Ammon's horn (tissue), 1 donor: ENCODE results near the gene MPG.

ENCODE experiments used
- DNase-seq: peaks from one replicate; pipeline ENCODE4 v3.0.0-alpha.2; 2016; ENCODE audit warnings: low spot score

MPG gene

DNA sequence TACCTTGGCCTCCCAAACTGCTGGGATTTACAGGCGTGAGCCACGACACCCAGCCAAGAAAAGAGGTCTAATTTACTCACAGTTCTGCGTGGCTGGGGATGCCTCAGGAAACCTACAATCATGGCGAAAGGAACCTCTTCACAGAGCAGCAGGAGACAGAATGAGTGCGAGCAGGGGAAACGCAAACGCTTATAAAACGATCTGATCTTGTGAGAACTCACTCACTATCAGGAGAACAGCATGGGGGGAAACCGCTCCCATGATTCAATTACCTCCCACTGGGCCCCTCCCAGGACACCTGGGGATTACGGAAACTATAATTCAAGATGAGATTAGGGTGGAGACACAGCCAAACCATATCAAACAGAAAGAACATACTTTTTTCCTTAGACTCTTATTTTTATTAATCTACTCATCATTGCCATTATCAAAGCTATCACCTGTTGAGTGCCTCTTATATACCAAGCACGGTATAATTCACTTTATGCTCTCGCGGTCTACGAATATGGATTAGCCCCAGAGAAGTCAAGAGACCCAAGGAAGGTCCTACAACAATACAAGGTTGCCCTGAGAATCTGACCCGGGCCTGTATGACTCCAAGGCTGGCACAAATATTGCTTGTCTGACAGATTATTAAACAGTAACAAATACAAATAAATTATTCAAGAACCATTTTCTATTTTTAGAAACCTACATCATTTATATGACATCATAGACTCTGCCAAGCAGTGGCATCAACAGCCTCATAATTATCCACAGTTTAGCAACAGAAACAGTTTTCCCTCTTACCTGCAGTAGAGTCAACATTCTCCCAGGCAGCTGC lies 27.0 kb upstream of the MPG start:
- DNase-seq: no peak

DNA sequence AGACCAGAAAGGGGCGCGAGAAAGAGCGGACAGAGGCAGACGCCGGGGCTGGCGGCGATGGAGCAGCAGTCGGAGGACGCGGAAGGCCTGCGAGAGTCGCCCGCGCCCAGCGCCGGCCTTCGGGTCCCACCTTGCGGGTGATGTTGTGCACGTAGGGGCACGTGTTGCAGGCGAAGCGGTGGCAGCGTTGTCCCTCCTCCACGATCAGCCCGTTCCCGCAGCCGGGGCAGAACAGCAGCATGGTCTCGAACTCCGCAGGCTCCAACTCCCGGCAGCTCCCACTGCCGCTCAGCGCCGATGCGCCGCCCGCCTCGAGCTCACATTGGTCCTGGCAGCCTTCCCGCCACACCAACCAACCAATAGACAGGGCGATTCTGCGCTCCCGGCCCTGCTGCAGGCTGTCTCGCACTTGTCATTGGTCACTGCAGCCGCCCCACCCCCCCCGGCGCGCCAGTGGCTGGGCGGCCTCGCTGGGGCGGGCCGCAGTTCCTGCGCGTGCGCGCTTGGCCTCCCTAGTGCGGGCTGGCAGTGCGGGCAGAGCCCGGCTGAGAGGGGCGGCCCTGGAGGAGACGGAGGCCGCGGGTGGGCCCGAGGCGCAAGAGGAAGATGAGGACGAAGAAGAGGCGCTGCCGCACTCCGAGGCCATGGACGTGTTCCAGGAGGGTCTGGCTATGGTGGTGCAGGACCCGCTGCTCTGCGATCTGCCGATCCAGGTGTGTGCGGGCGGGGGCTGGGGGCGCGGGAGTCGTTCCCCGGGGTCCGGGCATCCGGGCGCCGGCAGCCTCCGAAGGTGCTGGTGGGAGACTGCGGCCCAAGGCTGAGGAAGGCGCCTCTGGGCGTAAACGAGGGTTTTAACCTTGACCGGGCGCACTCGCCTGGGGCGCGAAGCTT lies 24.4 kb upstream of the MPG start, which contains the start of the genes POLR3K and SNRNP25:
Gene POLR3K (minus strand): TSS at position 263 of the 891 bp plus-strand sequence. CDS start 22 bp downstream, at position 241.
Gene SNRNP25 (plus strand): TSS at position 483 of the 891 bp plus-strand sequence. CDS start 189 bp downstream, at position 672.
- DNase-seq: peak; percentile 98

DNA sequence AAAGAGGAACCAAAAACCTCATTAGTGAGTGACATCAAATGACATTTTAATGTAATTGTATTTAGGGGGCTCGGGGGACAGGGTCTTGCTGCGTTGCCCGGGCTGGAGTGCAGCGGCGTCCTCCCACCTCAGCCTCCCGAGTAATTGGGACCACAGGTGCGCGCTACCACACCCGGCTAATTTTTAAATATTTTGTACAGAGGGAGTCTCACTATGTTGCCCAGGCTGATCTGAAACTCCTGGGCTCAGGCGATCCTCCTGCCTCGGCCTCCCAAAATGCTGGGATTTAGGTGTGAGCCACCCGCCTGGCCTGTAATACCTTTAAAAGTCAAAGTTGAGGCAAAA lies 23.8 kb upstream of the MPG start:
- DNase-seq: no peak

DNA sequence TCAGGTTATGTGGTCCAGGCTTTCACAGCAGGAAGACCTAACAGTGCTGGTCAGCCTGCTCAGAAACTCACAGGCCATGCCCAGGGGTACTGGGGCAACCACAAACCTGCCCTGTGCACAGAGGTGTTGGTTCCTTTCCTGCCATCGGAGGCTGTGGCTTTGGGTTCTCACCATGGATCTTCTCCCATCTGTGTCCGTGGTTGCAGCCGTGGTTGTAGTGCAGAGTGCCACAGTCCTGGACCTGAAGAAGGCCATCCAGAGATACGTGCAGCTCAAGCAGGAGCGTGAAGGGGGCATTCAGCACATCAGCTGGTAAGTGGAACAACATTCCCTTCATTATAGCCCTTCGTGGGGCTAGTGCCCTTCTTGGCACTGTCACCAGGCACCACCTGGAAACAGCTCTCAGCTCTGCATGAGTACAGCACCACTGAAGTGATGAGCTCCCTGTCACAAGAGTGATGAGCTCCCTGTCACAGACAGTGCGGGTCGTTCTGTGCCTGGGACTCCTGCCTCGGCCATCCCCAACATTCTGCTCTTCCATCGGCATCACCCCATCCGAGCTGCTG lies 22.4 kb upstream of the MPG start:
- no peak for DNase-seq

DNA sequence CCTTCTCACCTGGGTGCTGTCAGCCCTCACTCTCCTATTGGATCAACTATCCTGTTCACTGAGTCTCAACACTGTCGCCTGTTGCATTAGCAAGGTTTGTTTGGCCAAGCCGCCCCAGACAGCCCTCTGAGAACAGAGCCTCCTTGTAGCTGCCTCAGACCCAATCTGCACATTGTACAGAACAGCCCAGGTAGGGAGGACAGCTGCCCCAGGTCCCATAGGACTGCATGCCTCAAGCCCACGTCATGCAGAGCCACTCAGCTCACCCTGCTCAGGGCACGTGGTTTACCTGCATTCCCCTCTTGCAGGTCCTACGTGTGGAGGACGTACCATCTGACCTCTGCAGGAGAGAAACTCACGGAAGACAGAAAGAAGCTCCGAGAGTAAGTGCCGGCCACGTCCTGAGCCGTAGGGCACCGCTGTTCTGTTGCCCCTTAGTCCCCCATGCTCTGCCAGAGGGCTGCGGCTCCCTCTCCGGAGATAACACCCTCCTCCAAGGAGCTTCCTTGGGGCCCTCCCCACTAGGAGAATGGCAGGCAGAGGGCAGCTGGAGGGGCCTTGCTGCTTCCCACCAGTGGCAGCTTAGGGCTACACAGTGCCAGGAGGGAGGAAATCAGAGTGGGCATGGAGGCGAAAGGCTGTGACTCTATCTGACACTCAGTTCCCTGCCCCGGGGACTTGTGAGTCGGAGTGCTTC lies 21.6 kb upstream of the MPG start:
- no peak for DNase-seq

DNA sequence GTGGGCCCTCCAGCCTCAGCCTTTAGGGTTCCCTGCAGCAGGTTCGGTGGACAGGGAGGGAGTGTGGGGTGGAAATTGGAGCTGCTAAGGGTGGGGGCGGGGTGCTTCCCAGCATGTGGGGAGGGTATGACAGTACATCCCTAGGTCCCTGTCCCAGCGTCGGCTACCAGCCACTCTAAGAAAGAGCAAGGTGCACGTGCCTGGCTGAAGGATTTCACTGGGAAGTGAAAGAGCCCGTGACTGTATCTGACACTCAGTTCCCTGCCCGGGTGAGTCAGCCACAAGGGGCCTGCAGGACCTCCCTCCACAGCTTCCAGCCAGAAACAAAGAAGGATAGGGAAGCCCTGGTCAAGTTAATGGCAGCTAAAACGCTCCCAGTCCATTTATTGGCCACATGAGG lies 20.3 kb upstream of the MPG start:
- DNase-seq: no peak

DNA sequence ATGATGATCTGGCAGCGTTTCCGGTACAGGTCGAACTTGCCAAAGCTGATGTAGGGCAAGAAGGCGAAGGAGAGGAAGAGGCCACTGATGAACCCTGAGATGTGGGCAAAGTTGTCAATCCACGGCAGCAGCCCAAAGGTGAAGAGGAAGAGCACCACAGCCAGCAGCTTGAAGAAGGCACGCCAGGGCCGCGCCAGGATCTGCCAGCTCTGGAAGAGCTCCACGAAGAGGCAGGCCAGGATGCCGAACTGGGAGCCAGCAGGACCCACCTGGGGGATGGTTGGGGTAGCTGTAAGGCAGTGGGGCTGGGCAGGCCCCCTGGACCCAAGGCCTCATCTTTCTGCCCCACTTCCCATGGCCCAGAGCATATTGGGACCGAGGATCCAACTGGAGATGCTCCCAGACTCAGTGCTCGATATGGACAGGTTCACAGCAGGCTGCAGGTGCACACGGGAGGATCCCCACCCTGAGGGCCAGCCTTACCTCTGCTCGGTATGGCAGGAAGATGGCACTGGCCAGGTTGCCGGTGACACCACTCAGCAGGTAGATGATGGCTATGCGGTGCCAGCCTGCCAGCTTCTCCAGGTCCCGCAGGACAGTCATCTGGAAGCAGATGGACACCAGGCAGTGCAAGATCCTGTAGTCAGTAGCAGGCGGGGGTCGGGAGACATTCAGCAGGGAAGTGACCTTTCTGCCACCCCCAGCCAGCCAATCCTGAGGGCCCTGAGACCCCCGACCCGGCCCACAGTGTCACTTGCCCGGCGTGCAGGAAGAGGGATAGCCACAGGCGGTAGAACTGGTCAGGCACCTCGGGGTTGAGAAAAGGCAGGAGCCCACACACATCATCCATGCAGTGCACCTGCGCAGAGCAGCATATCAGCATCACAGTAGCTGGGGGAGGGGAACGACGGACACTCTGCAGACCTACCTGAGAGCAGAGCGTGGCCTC lies 19.3 kb upstream of the MPG start:
- DNase-seq: no peak

DNA sequence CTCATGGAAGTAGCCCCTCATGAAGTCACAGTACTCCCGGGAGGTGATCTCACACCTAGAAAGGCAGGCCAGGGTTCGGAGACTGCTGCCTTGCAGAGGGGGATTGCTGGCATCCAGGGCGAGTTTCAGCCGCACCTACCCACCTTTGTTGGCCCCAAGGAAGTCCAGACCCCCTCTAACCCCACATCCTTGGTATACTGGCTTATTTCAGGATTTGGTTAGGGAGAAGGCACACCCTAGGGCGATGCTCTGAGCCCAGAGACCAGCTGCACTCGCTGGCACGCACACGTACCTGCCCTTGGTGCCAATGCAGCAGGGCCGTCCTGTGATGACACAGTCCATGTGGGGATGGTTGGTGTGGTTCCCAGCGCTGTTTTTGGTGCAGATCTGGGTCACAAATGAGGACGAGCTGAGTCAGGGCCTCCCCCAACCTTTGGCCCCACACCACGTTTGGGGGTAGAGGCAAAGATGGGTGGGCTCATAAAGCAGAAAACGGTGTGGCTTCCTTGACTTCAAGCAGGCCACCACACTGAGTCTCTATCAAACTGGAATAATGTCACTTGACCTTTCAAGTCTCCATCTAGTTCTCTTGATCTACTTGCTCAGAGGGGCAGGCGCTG lies 18.5 kb upstream of the MPG start:
- no peak for DNase-seq

DNA sequence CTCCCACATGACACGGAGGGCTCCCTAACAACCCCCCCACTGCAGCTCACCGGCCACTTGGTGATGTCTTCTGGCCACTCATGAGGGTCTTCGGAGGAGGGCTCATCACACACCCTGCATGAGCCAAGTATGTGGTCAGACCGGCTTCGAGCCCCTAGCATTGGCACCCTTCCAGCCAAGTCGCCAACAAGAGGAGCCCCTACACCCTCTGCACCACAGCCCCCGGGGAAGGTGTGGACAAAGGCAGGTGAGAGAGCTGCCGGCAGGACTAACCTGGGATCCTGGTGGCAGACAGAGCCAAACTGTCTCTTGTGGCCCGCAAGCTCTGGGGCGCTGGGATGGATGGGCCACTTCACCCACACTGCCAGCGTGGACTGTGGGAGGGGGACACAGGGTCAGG lies 17.9 kb upstream of the MPG start:
- no peak for DNase-seq

DNA sequence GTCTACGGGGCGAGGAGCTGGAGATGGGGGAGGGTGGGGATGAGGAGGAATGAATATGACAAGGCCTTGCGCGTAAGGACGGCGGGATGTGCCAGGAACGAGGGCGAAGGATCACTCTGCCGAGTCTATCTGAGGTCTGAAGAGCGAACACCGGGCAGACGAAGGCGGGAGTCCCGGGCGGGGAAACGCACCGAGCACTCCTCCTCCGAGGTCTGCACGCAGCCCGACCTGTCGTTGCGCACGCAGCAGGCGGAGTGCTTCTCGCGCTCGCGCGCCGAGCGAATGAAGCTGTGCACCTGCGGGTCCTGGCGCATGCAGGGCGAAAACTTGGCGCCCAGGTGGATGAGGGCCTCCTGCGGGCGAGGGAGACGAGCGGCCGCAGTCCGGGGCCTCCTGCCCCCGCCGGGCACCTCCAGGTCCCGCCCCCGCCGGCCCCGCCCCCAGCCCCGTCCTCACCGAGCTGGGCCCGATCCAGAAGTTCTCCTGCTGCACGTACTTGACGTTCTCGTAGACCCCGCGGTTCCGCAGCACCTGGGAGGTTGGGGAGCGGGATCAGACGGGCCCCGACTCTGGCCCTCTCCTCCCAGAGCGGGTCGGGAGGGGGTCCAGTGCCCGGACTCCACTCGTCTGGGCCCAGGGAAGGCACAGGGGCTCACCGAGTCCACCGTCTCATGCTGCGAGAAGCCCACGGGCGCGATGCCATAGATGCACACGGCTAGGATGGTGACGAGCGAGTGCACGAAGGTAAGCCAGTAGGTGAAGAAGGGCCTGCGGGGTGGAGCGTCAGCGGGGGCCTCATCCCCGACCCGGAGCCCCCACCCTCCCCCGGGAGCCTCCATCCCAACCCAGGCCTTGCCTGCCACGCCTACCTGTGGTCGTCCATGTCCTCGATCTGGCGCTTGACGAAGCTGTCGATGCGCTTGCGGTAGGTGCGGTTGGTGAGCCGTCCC lies 16.8 kb upstream of the MPG start:
- DNase-seq: no peak

DNA sequence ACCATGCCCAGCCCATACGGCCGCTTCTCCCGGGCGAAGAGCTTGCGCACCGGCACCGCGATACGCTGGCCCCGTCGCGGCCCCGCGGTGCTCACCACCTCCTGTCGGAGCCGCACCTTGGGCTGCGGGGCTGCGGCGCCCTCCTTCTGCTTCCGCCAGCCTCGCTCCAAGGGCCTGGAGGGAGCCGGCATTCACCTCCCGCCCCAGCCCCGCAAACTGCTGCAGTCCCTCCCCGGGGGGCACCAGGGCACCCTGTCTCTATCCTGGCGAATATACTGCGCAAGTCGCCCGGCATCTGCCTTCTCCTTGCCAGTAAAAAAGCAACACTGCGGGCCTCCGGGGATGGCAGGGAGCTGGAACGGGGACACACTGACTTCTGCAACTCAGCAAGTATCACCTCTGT lies 16.1 kb upstream of the MPG start:
- DNase-seq: no peak

DNA sequence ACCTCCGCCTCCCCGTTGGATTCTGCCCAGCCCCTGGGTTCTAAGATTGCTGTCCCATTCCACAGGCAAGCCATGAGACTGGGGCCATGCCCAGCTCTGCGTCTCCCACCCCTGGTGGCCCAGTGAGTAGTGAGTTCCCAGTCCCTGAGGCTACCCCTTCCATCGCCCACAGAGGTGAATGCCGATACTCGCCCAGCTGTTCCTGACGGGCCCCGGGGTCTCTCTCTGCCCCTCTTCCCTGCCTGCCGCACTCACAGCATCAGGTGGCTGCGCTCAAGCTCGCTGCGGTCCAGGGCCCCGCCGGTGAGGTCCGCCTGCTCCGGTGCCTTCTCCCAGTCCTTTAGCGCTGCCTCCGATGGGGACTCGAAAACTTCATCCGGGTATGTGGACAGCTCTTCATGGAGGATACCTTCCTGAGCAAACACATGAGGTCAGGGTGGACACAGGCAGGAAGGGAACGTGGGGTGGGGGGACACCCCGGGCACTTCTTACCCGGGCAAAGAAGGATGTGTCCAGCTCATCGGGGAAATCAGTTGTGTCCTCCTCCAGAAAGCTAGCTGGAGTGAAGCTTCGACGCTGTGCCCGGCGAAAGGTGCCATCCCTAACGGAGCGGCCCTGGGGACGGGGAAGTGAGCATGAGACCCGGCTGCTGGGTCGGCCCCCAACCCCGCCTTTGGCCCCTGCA lies 15.6 kb upstream of the MPG start:
- DNase-seq: no peak

DNA sequence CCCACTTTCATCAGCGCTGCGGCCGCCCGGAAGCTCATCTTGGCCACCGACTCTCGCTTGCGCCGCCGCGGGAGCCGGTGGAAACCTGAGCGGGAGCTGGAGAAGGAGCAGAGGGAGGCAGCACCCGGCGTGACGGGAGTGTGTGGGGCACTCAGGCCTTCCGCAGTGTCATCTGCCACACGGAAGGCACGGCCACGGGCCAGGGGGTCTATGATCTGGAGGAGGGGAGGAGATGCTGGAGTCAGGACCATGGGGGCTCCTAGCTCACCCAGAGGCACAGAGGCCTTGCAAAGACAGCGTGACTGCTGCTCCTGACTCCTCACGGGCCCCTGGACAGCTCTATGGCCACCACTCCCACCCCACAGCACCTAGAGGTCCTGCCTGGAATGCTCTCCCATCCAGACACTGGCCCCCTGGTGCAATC lies 15.0 kb upstream of the MPG start:
- DNase-seq: no peak

DNA sequence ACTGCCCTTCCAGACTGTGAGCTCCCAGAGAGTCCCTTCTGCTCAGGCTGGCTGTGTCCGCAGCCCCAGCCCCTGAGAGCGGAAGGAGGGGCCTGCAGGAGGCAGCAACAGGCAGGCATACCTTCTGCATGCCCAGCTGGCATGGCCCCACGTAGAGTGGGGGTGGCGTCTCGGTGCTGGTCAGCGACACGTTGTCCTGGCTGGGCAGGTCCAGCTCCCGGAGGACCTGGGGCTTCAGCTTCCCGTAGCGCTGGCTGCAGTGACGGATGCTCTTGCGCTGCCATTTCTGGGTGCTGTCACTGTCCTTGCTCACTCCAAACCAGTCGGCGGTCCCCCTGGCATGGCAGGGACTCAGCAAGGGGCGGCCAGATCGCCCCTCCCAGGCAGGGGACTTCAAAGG lies 14.6 kb upstream of the MPG start:
- DNase-seq: no peak

DNA sequence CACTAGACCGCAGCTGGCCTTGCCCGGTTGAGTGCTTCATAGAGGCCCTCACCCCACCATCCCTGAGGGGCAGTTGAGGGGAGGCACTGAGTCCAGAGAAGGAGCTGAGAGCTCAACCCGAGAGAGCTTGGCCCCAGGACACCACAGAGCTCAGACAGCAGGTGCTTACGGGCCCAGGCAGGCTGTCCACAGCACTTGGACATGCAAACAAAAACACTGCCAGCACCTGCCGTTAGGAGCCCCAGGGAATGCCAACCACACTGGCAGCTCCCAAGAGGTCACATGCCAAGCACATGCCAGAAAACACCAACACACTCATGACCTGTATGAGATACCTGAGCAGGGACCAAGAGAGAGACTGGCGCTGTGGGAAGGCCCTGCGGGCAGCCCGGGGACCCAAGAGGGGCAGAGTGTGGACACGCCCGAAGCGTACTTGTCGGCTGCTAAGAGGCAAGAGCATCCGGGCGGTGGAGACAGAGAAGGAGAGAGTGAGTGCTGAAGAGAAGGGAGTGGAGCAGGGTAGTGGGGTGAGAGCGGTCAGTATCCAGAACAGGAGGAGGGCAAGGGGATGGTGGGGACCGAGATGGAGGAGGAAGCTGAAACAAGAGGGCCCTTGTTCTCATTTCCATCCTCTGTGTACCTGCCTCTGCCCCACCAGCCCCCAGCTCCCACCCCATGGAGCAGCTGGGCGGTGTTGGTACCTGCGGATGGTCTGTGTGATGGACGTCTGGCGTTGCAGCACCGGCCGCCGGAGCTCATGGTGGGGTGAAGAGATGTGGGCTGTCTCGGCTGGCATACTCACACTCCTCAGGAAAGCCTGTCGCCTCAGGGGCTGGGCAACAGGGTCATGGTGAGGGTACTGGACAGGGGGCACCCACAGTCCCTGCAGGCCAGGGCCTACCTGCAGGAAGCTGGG lies 13.8 kb upstream of the MPG start:
- no peak for DNase-seq

DNA sequence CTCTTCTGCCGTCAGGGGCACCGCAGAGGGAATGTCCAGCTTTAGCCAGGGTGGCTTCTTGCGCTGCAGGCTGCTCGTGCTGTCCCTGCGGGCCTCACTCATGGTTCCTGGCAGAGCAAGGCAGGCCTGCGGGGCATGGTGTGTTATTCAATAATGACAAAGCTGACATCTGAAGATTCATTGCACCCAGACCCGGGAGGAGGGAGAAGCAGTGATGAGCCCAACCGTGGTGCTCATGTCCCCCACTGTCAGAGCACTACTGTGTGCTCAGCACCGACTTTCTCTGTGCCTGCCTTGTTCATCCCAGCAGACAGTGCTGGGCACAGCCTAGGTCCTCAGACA lies 13.1 kb upstream of the MPG start:
- DNase-seq: no peak

DNA sequence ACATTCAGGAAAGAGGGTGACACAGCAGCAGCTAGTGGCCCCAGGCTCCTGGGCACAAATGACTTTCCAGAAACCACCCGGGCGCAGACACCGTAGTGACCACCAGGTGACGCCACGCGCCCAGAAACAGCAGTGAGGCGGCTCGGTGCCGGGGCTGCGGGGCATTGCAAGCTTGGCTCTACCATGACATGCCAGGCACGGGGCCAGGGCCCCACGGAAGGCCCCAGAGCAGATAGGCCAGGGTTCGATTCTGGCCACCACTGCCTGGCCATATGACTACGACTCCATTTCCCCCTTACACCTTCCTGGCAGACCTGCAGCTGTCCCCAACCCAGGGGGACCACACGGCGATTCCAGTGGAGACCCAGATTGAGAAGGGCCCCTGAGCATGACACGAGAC lies 12.3 kb upstream of the MPG start:
- DNase-seq: peak; percentile 87
